HFFc6 (cell line): Measurements from ENCODE around the gene AHR. TPM values are rescaled to one million over a fixed set of nuclear protein-coding genes. Genes with fewer than 3 reads are reported as not detected.
"Not testable (repeated sequence)": the region's sequence is repeated elsewhere in the genome, so short reads cannot be mapped to it uniquely, and the experiment has no call there.

Experiments used
- DNase-seq: peaks from one replicate; pipeline ENCODE4 v3.0.0-alpha.2; 2018
- H3K27ac Mint-ChIP-seq: 2 replicates; pipeline ENCODE4 v1.8.0; 2020; ENCODE audit warnings: mild to moderate bottlenecking, mixed read lengths
- H3K27me3 Mint-ChIP-seq: 2 replicates; pipeline ENCODE4 v1.8.0; 2021; ENCODE audit warnings: mild to moderate bottlenecking, moderate library complexity, mixed read lengths; ENCODE audit not compliant: insufficient read depth
- H3K36me3 Mint-ChIP-seq: 2 replicates; pipeline ENCODE4 v1.8.0; 2021; ENCODE audit warnings: low read depth, mixed read lengths
- H3K4me1 Mint-ChIP-seq: 2 replicates; pipeline ENCODE4 v1.8.0; 2020; ENCODE audit warnings: low read depth, mixed read lengths
- H3K4me3 Mint-ChIP-seq: 2 replicates; pipeline ENCODE4 v1.8.0; 2020; ENCODE audit warnings: mild to moderate bottlenecking, moderate library complexity, mixed read lengths
- H3K9me3 Mint-ChIP-seq: 2 replicates; pipeline ENCODE4 v1.8.0; 2020; ENCODE audit warnings: mild to moderate bottlenecking, mixed read lengths
- total RNA-seq, 6 experiments: library from RNA; stranded (reverse); fragmentation: NEBNext Ultra II Directional; extraction: Animal tissue kit (Norgen Biotek cat#: 25700); gene quantifications; 2 replicates in 1 of 6; 3 replicates in 5 of 6; pipeline ENCODE4 v1.2.3, GENCODE V29; 2021
- TF ChIP-seq, protein P1 (sequence below): fragments of 200-600 bp; sonication (generic); IDR thresholded peaks from 2 replicates; pipeline ENCODE4 v1.5.0; 2021; ENCODE audit warnings: antibody characterized with exemption, mild to moderate bottlenecking

Gene AHR
- total RNA-seq, 6 experiments from 2014 or later: 35.8 to 57.2 (median 47.4) TPM

- TF ChIP-seq, protein P1, sequence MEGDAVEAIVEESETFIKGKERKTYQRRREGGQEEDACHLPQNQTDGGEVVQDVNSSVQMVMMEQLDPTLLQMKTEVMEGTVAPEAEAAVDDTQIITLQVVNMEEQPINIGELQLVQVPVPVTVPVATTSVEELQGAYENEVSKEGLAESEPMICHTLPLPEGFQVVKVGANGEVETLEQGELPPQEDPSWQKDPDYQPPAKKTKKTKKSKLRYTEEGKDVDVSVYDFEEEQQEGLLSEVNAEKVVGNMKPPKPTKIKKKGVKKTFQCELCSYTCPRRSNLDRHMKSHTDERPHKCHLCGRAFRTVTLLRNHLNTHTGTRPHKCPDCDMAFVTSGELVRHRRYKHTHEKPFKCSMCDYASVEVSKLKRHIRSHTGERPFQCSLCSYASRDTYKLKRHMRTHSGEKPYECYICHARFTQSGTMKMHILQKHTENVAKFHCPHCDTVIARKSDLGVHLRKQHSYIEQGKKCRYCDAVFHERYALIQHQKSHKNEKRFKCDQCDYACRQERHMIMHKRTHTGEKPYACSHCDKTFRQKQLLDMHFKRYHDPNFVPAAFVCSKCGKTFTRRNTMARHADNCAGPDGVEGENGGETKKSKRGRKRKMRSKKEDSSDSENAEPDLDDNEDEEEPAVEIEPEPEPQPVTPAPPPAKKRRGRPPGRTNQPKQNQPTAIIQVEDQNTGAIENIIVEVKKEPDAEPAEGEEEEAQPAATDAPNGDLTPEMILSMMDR: no peak
- peak overlapping the region; percentile 24; the same call in 1 of the 2 replicates for H3K27ac Mint-ChIP-seq
- DNase-seq: no peak
Observed at GRCh38 chr7:17380736-17381662, 82.5 kb downstream of the AHR start.

GRCh38 chr7:17382408-17383354 lies 84.2 kb downstream of the AHR start:
- not testable (repeated sequence) for H3K36me3 Mint-ChIP-seq, H3K4me3 Mint-ChIP-seq, DNase-seq, H3K9me3 Mint-ChIP-seq, H3K27ac Mint-ChIP-seq, H3K27me3 Mint-ChIP-seq
- H3K4me1 Mint-ChIP-seq: peaks cover 16% of the 10 kb centered on the region

More at GRCh38 chr7:17380736-17381662, 82.5 kb downstream of the AHR start:
- Mint-ChIP-seq H3K36me3 (no peaks in the 10 kb centered on the region), H3K9me3 (no peaks in the 10 kb centered on the region), H3K27me3 (peaks cover 1% of the 10 kb centered on the region; the same call in 1 of the 2 replicates), H3K4me1 (peaks cover 16% of the 10 kb centered on the region), H3K4me3 (peak overlapping the region; percentile 36; the same call in 1 of the 2 replicates)

DNA sequence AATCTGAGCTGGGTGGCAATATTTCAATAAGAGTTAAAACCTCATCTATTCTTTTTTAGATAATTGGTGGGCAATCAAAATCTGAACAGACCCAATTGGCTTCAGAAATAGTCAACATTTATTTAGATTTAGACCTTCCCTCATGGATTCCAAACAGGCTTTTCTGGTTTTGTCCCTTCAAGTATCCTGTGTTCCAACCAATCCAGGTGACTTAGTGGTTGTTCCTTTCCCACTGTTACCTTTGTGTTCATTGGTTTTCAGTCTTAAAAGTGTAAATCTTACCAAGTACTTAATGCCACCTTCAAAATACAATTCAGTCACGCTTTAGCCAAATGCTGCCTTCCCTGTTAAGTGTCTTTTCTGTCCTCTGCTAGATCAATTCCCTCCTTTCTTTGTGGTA lies 85.9 kb downstream of the AHR start:
- H3K4me1 Mint-ChIP-seq: peaks cover 16% of the 10 kb centered on the region
- no peak for DNase-seq
- H3K36me3 Mint-ChIP-seq: no peaks in the 10 kb centered on the region
- H3K9me3 Mint-ChIP-seq: no peaks in the 10 kb centered on the region
- TF ChIP-seq, protein P1: no peak
- H3K27ac Mint-ChIP-seq: no peak overlapping the region
- H3K27me3 Mint-ChIP-seq: peaks cover 1% of the 10 kb centered on the region; the same call in 1 of the 2 replicates
- H3K4me3 Mint-ChIP-seq: no peak overlapping the region

GRCh38 chr7:17385612-17386011 lies 87.2 kb downstream of the AHR start:
- H3K27me3 Mint-ChIP-seq: peaks cover 1% of the 10 kb centered on the region; the same call in 1 of the 2 replicates
- H3K27ac Mint-ChIP-seq: no peak overlapping the region
- H3K4me1 Mint-ChIP-seq: peaks cover 9% of the 10 kb centered on the region
- DNase-seq: no peak
- no peak overlapping the region for H3K4me3 Mint-ChIP-seq
- H3K9me3 Mint-ChIP-seq: no peaks in the 10 kb centered on the region
- TF ChIP-seq, protein P1: no peak
- no peaks in the 10 kb centered on the region for H3K36me3 Mint-ChIP-seq

DNA sequence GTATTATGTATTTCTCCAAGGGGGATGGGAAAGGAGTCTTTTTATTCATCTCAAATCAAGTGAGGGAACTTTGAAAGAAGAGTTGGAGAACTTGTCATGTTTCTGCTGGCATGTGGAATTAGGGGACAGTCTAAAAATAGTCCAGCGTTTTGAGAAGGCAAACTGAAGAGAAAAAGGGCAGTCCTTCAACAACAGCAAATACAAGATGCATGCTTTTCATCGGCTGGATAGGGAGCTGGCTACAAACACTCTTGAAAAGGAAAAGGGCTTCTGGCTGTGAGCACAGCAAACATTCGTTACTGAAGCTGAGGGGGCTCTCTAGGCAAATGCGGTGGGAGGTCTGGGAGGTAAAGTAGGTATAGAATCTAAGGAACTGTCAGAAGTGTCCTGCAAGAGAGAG lies 91.9 kb downstream of the AHR start:
- no peaks in the 10 kb centered on the region for H3K4me1 Mint-ChIP-seq
- H3K36me3 Mint-ChIP-seq: peaks cover 30% of the 10 kb centered on the region
- no peak overlapping the region for H3K27ac Mint-ChIP-seq
- H3K9me3 Mint-ChIP-seq: peaks cover 21% of the 10 kb centered on the region
- no peak for DNase-seq
- H3K4me3 Mint-ChIP-seq: no peak overlapping the region
- peaks cover 2% of the 10 kb centered on the region; the same call in 1 of the 2 replicates for H3K27me3 Mint-ChIP-seq
- TF ChIP-seq, protein P1: no peak
